ENCODE measurements around the gene MRPS15.
A peak's percentile ranks its signal among the peaks of the same experiment; 100 is the strongest.

The MRPS15 gene

GRCh38 chr1:36425791-36426190 is 38.4 kb downstream of the MRPS15 start:
- TF ChIP-seq CTCF (IDR thresholded peaks at IDR 0.05; ENCODE audit: low read depth, low read length): no peak
- Histone ChIP-seq H3K9me3 (no peaks in the 10 kb centered on the region), H3K4me3 (ENCODE audit: low read depth, low read length) (no peak overlapping the region), H3K27me3 (no peaks in the 10 kb centered on the region), H3K4me1 (no peaks in the 10 kb centered on the region), H3K36me3 (no peaks in the 10 kb centered on the region)
- no peak for DNase-seq

GRCh38 chr1:36421649-36422048 is 42.5 kb downstream of the MRPS15 start:
- no peak overlapping the region for H3K4me3 ChIP-seq (ENCODE audit: low read depth, low read length)
- no peak for TF ChIP-seq CTCF (IDR thresholded peaks at IDR 0.05; ENCODE audit: low read depth, low read length)
- H3K36me3 ChIP-seq: no peaks in the 10 kb centered on the region

GRCh38 chr1:36420836-36421317 is 43.3 kb downstream of the MRPS15 start:
- DNase-seq: peak; percentile 75
- Histone ChIP-seq H3K36me3 (no peaks in the 10 kb centered on the region), H3K27me3 (no peaks in the 10 kb centered on the region), H3K4me1 (no peaks in the 10 kb centered on the region), H3K4me3 (ENCODE audit: low read depth, low read length) (no peak overlapping the region), H3K9me3 (no peaks in the 10 kb centered on the region)
- peak; percentile 82 for TF ChIP-seq CTCF (IDR thresholded peaks at IDR 0.05; ENCODE audit: low read depth, low read length)

More at GRCh38 chr1:36421649-36422048, 42.5 kb downstream of the MRPS15 start:
- H3K27me3 ChIP-seq: no peaks in the 10 kb centered on the region
- no peaks in the 10 kb centered on the region for H3K9me3 ChIP-seq
- no peak for DNase-seq
- H3K4me1 ChIP-seq: no peaks in the 10 kb centered on the region

- no peak for TF ChIP-seq CTCF (IDR thresholded peaks at IDR 0.05; ENCODE audit: low read depth, low read length)
- no peaks in the 10 kb centered on the region for H3K4me1 ChIP-seq
- H3K4me3 ChIP-seq (ENCODE audit: low read depth, low read length): no peak overlapping the region
- no peaks in the 10 kb centered on the region for H3K27me3 ChIP-seq
- DNase-seq: no peak
- no peaks in the 10 kb centered on the region for H3K36me3 ChIP-seq
- no peaks in the 10 kb centered on the region for H3K9me3 ChIP-seq
These were observed 43.8 kb downstream of the MRPS15 start for GRCh38 chr1:36420409-36420808.

GRCh38 chr1:36419569-36419968 is 44.6 kb downstream of the MRPS15 start:
- no peak overlapping the region for H3K4me3 ChIP-seq (ENCODE audit: low read depth, low read length)
- no peak for DNase-seq
- H3K27me3 ChIP-seq: no peaks in the 10 kb centered on the region
- H3K4me1 ChIP-seq: no peaks in the 10 kb centered on the region
- H3K9me3 ChIP-seq: no peaks in the 10 kb centered on the region
- no peak for TF ChIP-seq CTCF (IDR thresholded peaks at IDR 0.05; ENCODE audit: low read depth, low read length)
- no peaks in the 10 kb centered on the region for H3K36me3 ChIP-seq

GRCh38 chr1:36419140-36419539 is 45.0 kb downstream of the MRPS15 start:
- Histone ChIP-seq H3K4me1 (no peaks in the 10 kb centered on the region), H3K9me3 (no peaks in the 10 kb centered on the region), H3K27me3 (no peaks in the 10 kb centered on the region), H3K4me3 (ENCODE audit: low read depth, low read length) (no peak overlapping the region), H3K36me3 (no peaks in the 10 kb centered on the region)
- TF ChIP-seq CTCF (IDR thresholded peaks at IDR 0.05; ENCODE audit: low read depth, low read length): no peak
- no peak for DNase-seq
